AG10803 (cell line): ENCODE measurements around the gene GPRC5D.

Experiments used
- DNase-seq: peaks from one replicate; pipeline ENCODE4 v3.0.0; 2010; ENCODE audit warnings: low read depth
- H3K4me3 ChIP-seq: 2 replicates; pipeline ENCODE4 v1.5.1; 2011; ENCODE audit warnings: mild to moderate bottlenecking, low read length, control low read depth
- CTCF ChIP-seq: conservative IDR thresholded peaks from 2 replicates; pipeline ENCODE4 v1.5.1; 2011; ENCODE audit warnings: mild to moderate bottlenecking, low read length, control low read depth, inconsistent platforms

GPRC5D gene

GRCh38 chr12:12896260-12896659, 55.7 kb downstream of the GPRC5D start:
- no peak overlapping the region for H3K4me3 ChIP-seq
- DNase-seq = peak; percentile 58

GRCh38 chr12:12893438-12893837, 58.5 kb downstream of the GPRC5D start:
- no peak overlapping the region for H3K4me3 ChIP-seq
- no peak for DNase-seq
- TF ChIP-seq CTCF = no peak

More at GRCh38 chr12:12896260-12896659, 55.7 kb downstream of the GPRC5D start:
- no peak for TF ChIP-seq CTCF

- TF ChIP-seq CTCF = no peak
- no peak overlapping the region for H3K4me3 ChIP-seq
Measured at GRCh38 chr12:12892681-12893141, 59.3 kb downstream of the GPRC5D start.

GRCh38 chr12:12891881-12892355, 60.1 kb downstream of the GPRC5D start:
- DNase-seq = no peak
- peak overlapping the region; percentile 62 for H3K4me3 ChIP-seq
- no peak for TF ChIP-seq CTCF

More at GRCh38 chr12:12892681-12893141, 59.3 kb downstream of the GPRC5D start:
- DNase-seq = no peak

- peak within 1 kb of the TSS; percentile 62 for H3K4me3 ChIP-seq
- DNase-seq = peak; percentile 88
- peak; percentile 29 for TF ChIP-seq CTCF
Measured at GRCh38 chr12:12891080-12891880, 60.7 kb downstream of the GPRC5D start, which contains the start of gene GPRC5A. TSS of gene GPRC5A (plus strand) at chr12:12891562. CDS start at chr12:12908250, 16,688 bp downstream.
